ENCODE data around the gene RAB44.

The RAB44 gene

DNA sequence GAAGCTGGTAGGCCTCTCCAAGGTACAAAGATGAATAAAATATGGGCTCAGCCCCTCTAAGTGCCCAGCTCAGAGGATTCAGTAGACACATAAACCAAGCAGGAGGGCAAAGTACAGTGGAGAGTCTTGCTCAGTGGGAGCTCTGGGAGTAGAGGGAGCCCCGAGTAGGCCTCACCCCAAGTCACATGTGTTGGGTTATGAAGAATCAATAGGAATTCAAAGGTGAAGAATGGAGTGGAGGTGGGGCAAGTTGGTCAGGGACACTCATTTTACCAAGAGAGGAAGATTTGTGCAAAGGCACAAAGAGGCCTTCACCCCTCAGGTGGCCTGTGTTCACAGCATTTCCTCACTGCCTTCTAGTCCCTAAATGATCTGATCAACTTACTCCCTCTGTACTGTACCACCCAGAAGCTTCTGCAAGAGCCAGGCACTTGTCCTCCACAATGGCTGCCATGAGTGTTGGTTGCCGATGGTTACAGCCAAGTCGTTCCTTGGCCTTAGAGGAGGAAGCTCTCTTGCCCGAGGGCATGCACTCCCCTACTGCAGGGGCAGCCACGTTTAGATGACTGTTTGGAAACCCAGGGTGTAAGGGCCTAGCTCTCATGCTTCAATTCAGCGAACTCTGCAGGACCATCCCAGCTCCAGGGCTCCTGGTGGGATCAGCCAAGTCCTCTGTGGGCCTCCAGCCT is 25.8 kb upstream of the RAB44 start:
- TF ChIP-seq, protein P1, sequence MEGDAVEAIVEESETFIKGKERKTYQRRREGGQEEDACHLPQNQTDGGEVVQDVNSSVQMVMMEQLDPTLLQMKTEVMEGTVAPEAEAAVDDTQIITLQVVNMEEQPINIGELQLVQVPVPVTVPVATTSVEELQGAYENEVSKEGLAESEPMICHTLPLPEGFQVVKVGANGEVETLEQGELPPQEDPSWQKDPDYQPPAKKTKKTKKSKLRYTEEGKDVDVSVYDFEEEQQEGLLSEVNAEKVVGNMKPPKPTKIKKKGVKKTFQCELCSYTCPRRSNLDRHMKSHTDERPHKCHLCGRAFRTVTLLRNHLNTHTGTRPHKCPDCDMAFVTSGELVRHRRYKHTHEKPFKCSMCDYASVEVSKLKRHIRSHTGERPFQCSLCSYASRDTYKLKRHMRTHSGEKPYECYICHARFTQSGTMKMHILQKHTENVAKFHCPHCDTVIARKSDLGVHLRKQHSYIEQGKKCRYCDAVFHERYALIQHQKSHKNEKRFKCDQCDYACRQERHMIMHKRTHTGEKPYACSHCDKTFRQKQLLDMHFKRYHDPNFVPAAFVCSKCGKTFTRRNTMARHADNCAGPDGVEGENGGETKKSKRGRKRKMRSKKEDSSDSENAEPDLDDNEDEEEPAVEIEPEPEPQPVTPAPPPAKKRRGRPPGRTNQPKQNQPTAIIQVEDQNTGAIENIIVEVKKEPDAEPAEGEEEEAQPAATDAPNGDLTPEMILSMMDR (IDR thresholded peaks at IDR 0.05; ENCODE audit: extremely low read depth, missing control alignments): no peak
- DNase-seq (ENCODE audit: low spot score): no peak

DNA sequence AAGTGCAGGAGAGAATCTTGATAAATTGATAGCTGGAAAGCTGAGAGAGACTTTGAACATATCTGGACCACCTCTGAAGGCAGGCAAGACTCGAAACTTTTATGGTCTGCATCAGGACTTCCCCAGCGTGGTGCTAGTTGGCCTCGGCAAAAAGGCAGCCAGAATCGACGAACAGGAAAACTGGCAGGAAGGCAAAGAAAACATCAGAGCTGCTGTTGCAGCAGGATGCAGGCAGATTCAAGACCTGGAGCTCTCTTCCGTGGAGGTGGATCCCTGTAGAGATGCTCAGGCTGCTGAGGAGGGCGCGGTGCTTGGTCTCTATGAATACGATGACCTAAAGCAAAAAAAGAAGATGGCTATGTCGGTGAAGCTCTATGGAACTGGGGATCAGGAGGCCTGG is 23.7 kb upstream of the RAB44 start:
- DNase-seq (ENCODE audit: low spot score): no peak
- TF ChIP-seq, protein P1 (IDR thresholded peaks at IDR 0.05; ENCODE audit: extremely low read depth, missing control alignments): no peak

DNA sequence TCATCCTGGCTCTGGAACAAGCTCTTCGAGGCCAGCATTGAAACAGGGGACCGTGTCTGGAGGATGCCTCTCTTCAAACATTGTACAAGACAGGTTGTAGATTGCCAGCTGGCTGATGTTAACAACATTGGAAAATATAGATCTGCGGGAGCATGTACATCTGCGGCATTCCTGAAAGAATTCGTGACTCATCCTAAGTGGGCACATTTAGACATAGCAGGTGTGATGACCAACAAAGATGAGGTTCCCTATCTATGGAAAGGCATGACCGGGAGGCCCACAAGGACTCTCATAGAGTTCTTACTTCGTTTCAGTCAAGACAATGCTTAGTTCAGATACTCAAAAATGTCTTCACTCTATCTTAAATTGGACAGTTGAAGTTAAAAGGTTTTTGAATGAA is 22.7 kb upstream of the RAB44 start:
- TF ChIP-seq, protein P1 (IDR thresholded peaks at IDR 0.05; ENCODE audit: extremely low read depth, missing control alignments): no peak
- DNase-seq (ENCODE audit: low spot score): no peak

DNA sequence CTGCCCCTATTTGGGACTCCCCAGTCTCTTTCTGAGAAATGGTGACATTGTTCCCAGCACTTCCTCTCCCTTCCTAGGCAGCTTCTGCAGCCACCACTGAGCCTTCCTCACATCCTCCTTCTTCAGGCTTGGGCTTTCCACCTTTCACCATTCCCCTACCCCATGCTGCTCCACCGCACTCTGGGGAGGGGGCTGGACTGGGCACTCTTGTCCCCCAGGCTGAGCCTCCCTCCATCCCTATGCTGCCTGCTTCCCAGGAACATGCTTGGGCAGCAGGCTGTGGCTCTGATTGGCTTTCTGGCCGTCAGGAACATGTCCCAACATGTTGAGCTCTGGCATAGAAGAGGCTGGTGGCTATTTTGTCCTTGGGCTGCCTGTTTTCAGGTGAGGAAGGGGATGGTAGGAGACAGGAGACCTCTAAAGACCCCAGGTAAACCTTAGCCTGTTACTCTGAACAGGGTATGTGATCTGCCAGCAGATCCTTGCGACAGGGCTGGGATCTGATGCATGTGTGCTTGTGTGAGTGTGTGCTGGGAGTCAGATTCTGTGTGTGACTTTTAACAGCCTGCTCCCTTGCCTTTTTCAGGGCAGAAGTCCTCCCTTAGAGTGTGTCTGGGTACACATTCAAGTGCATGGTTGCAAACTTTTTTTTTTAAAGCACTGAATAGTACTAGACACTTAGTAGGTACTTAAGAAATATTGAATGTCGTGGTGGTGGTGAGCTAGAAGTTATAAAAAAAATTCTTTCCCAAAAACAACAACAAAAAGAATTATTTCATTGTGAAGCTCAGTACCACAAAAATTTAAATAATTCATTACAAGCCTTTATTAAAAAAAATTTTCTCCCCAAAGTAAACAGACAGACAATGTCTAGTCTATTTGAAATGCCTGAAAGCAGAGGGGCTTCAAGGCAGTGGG is 21.2 kb upstream of the RAB44 start:
- TF ChIP-seq, protein P1 (IDR thresholded peaks at IDR 0.05; ENCODE audit: extremely low read depth, missing control alignments): no peak
- no peak for DNase-seq (ENCODE audit: low spot score)

DNA sequence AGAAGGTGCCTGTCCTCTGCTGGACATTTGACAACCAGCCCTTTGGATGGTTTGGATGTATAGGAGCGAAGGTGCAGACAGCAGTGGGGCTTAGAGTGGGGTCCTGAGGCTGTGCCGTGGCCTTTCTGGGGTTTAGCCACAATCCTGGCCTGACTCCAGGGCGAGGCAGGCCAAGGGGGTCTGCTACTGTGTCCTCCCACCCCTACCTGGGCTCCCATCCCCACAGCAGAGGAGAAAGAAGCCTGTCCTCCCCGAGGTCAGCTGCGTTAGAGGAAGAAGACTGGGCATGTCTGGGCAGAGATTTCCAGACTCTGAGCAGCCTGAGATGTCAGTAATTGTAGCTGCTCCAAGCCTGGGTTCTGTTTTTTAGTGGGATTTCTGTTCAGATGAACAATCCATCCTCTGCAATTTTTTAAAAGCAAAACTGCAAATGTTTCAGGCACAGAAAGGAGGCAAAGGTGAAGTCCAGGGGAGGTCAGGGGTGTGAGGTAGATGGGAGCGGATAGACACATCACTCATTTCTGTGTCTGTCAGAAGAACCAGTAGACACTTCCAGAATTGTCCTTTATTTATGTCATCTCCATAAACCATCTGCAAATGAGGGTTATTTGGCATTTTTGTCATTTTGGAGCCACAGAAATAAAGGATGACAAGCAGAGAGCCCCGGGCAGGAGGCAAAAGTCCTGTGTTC is 20.4 kb upstream of the RAB44 start:
- DNase-seq (ENCODE audit: low spot score): no peak
- TF ChIP-seq, protein P1 (IDR thresholded peaks at IDR 0.05; ENCODE audit: extremely low read depth, missing control alignments): no peak

DNA sequence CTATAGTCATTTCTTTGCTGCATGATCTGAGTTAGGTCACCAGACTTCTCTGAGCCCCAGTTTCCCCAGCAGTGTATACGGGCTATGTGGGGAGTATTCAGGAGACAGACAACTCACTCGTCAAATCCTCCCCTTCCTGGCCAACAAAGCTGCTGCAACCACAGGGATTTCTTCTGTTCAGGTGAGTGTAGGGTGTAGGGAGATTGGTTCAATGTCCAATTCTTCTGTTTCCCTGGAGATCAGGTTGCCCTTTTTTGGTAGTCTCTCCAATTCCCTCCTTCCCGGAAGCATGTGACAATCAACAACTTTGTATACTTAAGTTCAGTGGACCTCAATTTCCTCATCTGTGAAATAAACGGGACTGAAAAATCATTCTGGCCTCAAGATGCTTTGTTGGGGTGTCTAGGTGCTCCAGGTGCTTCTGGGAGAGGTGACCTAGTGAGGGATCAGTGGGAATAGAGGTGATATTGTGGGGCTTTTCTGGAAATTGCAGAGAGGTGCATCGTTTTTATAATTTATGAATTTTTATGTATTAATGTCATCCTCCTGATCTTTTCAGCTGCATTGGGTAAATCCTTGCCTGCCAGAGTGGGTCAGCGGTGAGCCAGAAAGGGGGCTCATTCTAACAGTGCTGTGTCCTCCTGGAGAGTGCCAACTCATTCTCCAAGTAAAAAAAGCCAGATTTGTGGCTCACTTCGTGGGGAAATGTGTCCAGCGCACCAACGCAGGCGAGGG is 19.7 kb upstream of the RAB44 start:
- TF ChIP-seq, protein P1 (IDR thresholded peaks at IDR 0.05; ENCODE audit: extremely low read depth, missing control alignments): no peak
- no peak for DNase-seq (ENCODE audit: low spot score)
